GM12878 (cell line): Measurements from ENCODE around the gene ZNF79. TPM values are rescaled to one million over a fixed set of nuclear protein-coding genes. Genes with fewer than 3 reads are reported as not detected.

ENCODE experiments used
- ATAC-seq: fragments of 200-7000 bp; cut with Tn5 transposase; 3 replicates; pipeline ENCODE4 v1.9.1; 2020; ENCODE audit warnings: mild to moderate bottlenecking, moderate library complexity
- BruUV-seq: library from RNA; stranded (reverse); fragments of 400-500 nt; replicated peaks from 2 replicates; lab custom pipeline; 2021; lab: Mats Ljungman, UMichigan
- CTCF ChIA-PET: fragments of 300-600 bp; sonication (Branson Sonifier 250); formaldehyde crosslinking; extraction: SDS; loops from one replicate; lab custom pipeline; 2021; ENCODE audit warnings: inconsistent platforms; lab: Yijun Ruan, JAX
- POLR2A ChIA-PET: fragments of 350-600 bp; formaldehyde crosslinking; extraction: SDS; loops from one replicate; lab custom pipeline; 2021; ENCODE audit warnings: inconsistent platforms; lab: Charles Lee
- RAD21 ChIA-PET: fragments of 300-600 bp; sonication (Branson Sonifier 250); formaldehyde crosslinking; loops from one replicate; lab custom pipeline; 2023; ENCODE audit warnings: antibody characterized with exemption; ENCODE audit not compliant: unreplicated experiment; lab: Charles Lee
- SMC1A ChIA-PET: fragments of 300-600 bp; sonication (Branson Sonifier 250); formaldehyde crosslinking; loops from one replicate; lab custom pipeline; 2023; ENCODE audit not compliant: unreplicated experiment, uncharacterized antibody; lab: Charles Lee
- DNase-seq: peaks from one replicate; pipeline ENCODE4 v3.0.0-alpha.2; 2011; ENCODE audit warnings: low read depth, low spot score
- FAIRE-seq: peaks from 3 replicates; lab custom pipeline; 2011; peaks lifted over from hg19 to GRCh38; lab: Jason Lieb, UNC
- H2AFZ ChIP-seq: 2 replicates; pipeline ENCODE4 v1.6.0; 2011; ENCODE audit warnings: low read depth, low read length, control low read depth; ENCODE audit not compliant: control insufficient read depth
- H3K27ac ChIP-seq: 2 replicates; pipeline ENCODE4 v1.5.1; 2011; ENCODE audit warnings: control low read depth; ENCODE audit not compliant: control insufficient read depth, insufficient read depth
- H3K27me3 ChIP-seq, 2 experiments: replicated peaks in 1 of 2; 2 replicates each; pipeline versions ENCODE4 v1.6.0 to v1.6.1; 2011; ENCODE audit warnings: low read length in 1 of 2; ENCODE audit not compliant: control insufficient read depth in 2 of 2, insufficient read depth in 2 of 2
- H3K36me3 ChIP-seq, 2 experiments: 2 replicates each; pipeline ENCODE4 v1.5.1; 2011; ENCODE audit warnings: low read length in 1 of 2; ENCODE audit not compliant: control insufficient read depth in 2 of 2, insufficient read depth in 2 of 2
- H3K4me1 ChIP-seq: 2 replicates; pipeline ENCODE4 v1.6.1; 2011; ENCODE audit warnings: mild to moderate bottlenecking, low read length, moderate library complexity, mixed read lengths; ENCODE audit not compliant: control insufficient read depth, insufficient read depth
- H3K4me2 ChIP-seq: 2 replicates; pipeline ENCODE4 v1.6.0; 2011; ENCODE audit warnings: control low read depth; ENCODE audit not compliant: control insufficient read depth, insufficient read depth
- H3K4me3 ChIP-seq: fragments of 200-600 bp; sonication (generic); 2 replicates; pipeline ENCODE4 v1.5.1; 2016
- H3K79me2 ChIP-seq: 2 replicates; pipeline ENCODE4 v1.6.0; 2011; ENCODE audit warnings: low read length; ENCODE audit not compliant: control insufficient read depth, insufficient read depth
- H3K9ac ChIP-seq: 2 replicates; pipeline ENCODE4 v1.8.0; 2011; ENCODE audit warnings: low read length, control low read depth, mixed read lengths; ENCODE audit not compliant: control insufficient read depth, insufficient read depth
- H3K9me3 ChIP-seq: replicated peaks from 3 replicates; pipeline ENCODE4 v1.5.1; 2011; ENCODE audit warnings: mild to moderate bottlenecking, low read length; ENCODE audit not compliant: control insufficient read depth, insufficient read depth
- H4K20me1 ChIP-seq: 2 replicates; pipeline ENCODE4 v1.6.0; 2011; ENCODE audit not compliant: control insufficient read depth, insufficient read depth
- BACH1 ChIP-seq: fragments of 450-650 bp; IDR thresholded peaks from 2 replicates; pipeline ENCODE4 v1.6.1; 2017; ENCODE audit warnings: mild to moderate bottlenecking, borderline replicate concordance
- CTCF ChIP-seq, 3 experiments: IDR thresholded peaks in 2 of 3; conservative IDR thresholded peaks in 1 of 3; 2 replicates each; pipeline ENCODE4 v1.5.1; 2011; ENCODE audit warnings: low read depth in 3 of 3, low read length in 3 of 3, mild to moderate bottlenecking in 3 of 3, control low read depth in 2 of 3, moderate library complexity in 2 of 3, inconsistent platforms in 1 of 3, mixed read lengths in 1 of 3; ENCODE audit not compliant: control insufficient read depth in 2 of 3, insufficient read depth in 1 of 3; ENCODE audit errors: extremely low read depth in 1 of 3
- ELK1 ChIP-seq: IDR thresholded peaks from 2 replicates; pipeline ENCODE4 v1.6.1; 2012; ENCODE audit warnings: low read depth, low read length, improper control_type of control experiment
- IKZF1 ChIP-seq: fragments of 450-650 bp; conservative IDR thresholded peaks from 2 replicates; pipeline ENCODE4 v1.6.1; 2017; ENCODE audit warnings: antibody characterized with exemption, mild to moderate bottlenecking
- LARP7 ChIP-seq: fragments of 450-650 bp; IDR thresholded peaks from 2 replicates; pipeline ENCODE4 v1.6.1; 2017; ENCODE audit warnings: mild to moderate bottlenecking
- MAX ChIP-seq: IDR thresholded peaks from 2 replicates; pipeline ENCODE4 v1.6.1; 2012; ENCODE audit warnings: low read depth, low read length, improper control_type of control experiment
- MTA3 ChIP-seq: IDR thresholded peaks from 2 replicates; pipeline ENCODE4 v1.6.1; 2012; ENCODE audit warnings: low read length, inconsistent platforms, borderline replicate concordance
- NBN ChIP-seq: fragments of 450-650 bp; IDR thresholded peaks from 2 replicates; pipeline ENCODE4 v1.6.1; 2016
- NKRF ChIP-seq: fragments of 450-650 bp; conservative IDR thresholded peaks from 2 replicates; pipeline ENCODE4 v1.6.1; 2017; ENCODE audit warnings: mild to moderate bottlenecking, moderate library complexity
- NR2F1 ChIP-seq: fragments of 450-650 bp; conservative IDR thresholded peaks from 2 replicates; pipeline ENCODE4 v1.6.1; 2017; ENCODE audit warnings: mild to moderate bottlenecking
- PKNOX1 ChIP-seq: fragments of 450-650 bp; IDR thresholded peaks from 2 replicates; pipeline ENCODE4 v1.6.1; 2016; ENCODE audit warnings: mild to moderate bottlenecking
- RAD21 ChIP-seq: IDR thresholded peaks from 2 replicates; pipeline ENCODE4 v1.6.1; 2011; ENCODE audit warnings: mild to moderate bottlenecking, low read depth, low read length, moderate library complexity; ENCODE audit not compliant: insufficient read depth
- SMARCA5 ChIP-seq: fragments of 450-650 bp; IDR thresholded peaks from 2 replicates; pipeline ENCODE4 v1.6.1; 2017; ENCODE audit warnings: mild to moderate bottlenecking
- SMC3 ChIP-seq: IDR thresholded peaks from 2 replicates; pipeline ENCODE4 v1.6.1; 2011; ENCODE audit warnings: low read length, improper control_type of control experiment, borderline replicate concordance
- ZNF217 ChIP-seq: fragments of 450-650 bp; IDR thresholded peaks from 2 replicates; pipeline ENCODE4 v1.6.1; 2017; ENCODE audit warnings: antibody characterized with exemption, mild to moderate bottlenecking
- WGBS: methylation state at CpG from one replicate; pipeline ENCODE4 v1.1.6; 2016; ENCODE audit warnings: low lambda C conversion rate; ENCODE audit not compliant: insufficient replicate concordance, insufficient coverage; ENCODE audit errors: missing lambda C conversion rate; 5-methylcytosine and 5-hydroxymethylcytosine counted together
- in situ Hi-C: fragments of 300-500 bp; cut with MboI; formaldehyde crosslinking; loops from 9 replicates; pipeline ENCODE4 v1.14.3; 2018; ENCODE audit warnings: mixed read lengths
- intact Hi-C: fragments of 100-400 bp; cut with micrococcal nuclease; formaldehyde crosslinking; loops from one replicate; pipeline ENCODE4 v1.14.2; 2022; ENCODE audit not compliant: unreplicated experiment
- polyA plus RNA-seq, 11 experiments: library from polyadenylated mRNA; depleted of rRNA in 4 of 11; unstranded in 6 of 11; stranded (reverse) in 5 of 11; fragments of >200 nt; fragmentation: Nextera tagmentation in 4 of 11; fragmentation: Illumina TruSeq in 1 of 11; extraction: Ambion mirVana in 4 of 11; extraction: Trizol in 1 of 11; gene quantifications; 1 replicate in 1 of 11; 2 replicates in 10 of 11; pipeline versions ENCODE4 v1.2.1 to v1.2.3, GENCODE V29; 2011 to 2016; ENCODE audit warnings: inconsistent platforms in 2 of 11, missing spikeins in 2 of 11, low read depth in 1 of 11
- total RNA-seq, 4 experiments: library from RNA; depleted of rRNA in 3 of 4; stranded (reverse); fragments of >200 nt in 3 of 4; fragmentation: Illumina TruSeq in 1 of 4; extraction: Trizol in 1 of 4; gene quantifications; 2 replicates each; pipeline versions ENCODE4 v1.2.1 to v1.2.3, GENCODE V29; 2013 to 2021

Gene ZNF79
- total and polyA plus RNA-seq, 10 of the 15 experiments (the other 5 are each of a cell fraction or from before 2014, with no cell fraction given): 1.8 to 14.1 (median 11.7) TPM

- H3K36me3 ChIP-seq: no peaks in the 10 kb centered on the region; a peak in 2 of 4 replicates
- H3K79me2 ChIP-seq: peaks cover 9% of the 10 kb centered on the region
- H3K27ac ChIP-seq: peak overlapping the region; percentile 60
- H3K4me1 ChIP-seq: peaks cover 9% of the 10 kb centered on the region
- H3K4me3 ChIP-seq: peak overlapping the region; percentile 89
- 8% methylated on average over 32 of the region's 55 CpGs for WGBS
- ChIA-PET RAD21 (interaction anchor here (0.7 to 1.9 kb wide), 11 partner anchors 8 to 183 kb away, joined by 3 to 17 read pairs (median 4); no protein-coding TSS in a partner anchor), SMC1A (interaction anchor here (1.4 to 1.7 kb wide), 6 partner anchors 9 to 456 kb away, joined by 4 to 16 read pairs (median 6); no protein-coding TSS in a partner anchor), CTCF (interaction anchor here (0.7 to 3.6 kb wide), 13 partner anchors 10 to 178 kb away, joined by 3 to 25 read pairs (median 4); no protein-coding TSS in a partner anchor)
- TF ChIP-seq ELK1 (no peak), PKNOX1 (no peak), NBN (peak; percentile 23; the same call in 1 of the 2 replicates), ZNF217 (no peak), SMARCA5 (0 out of 2 replicates have a peak, but pooled peaks have one; percentile 30), LARP7 (peak; percentile 66), MTA3 (no peak), RAD21 (peak; percentile 69), NKRF (0 out of 2 replicates have a peak, but pooled peaks have one; percentile 13), IKZF1 (peak; percentile 27), NR2F1 (0 out of 2 replicates have a peak, but pooled peaks have one; percentile 11), SMC3 (peak; percentile 79), BACH1 (peak; percentile 27; the same call in 1 of the 2 replicates), CTCF (IDR thresholded peaks at IDR 0.05 in 2 of 3, conservative IDR thresholded peaks at IDR 0.05 in 1 of 3; ENCODE audit: control insufficient read depth in 2 of 3, extremely low read depth in 1 of 3, insufficient read depth in 1 of 3, low read depth in 3 of 3, low read length in 3 of 3) (peak; percentile 62 to 69 (median 69)), MAX (0 out of 2 replicates have a peak, but pooled peaks have one; percentile 20)
- TF ChIP-seq, all 136 proteins: peak for 11
- Histone ChIP-seq H3K9ac (peak overlapping the region; percentile 67; the same call in 1 of the 2 replicates), H3K4me2 (peak overlapping the region; percentile 93), H3K9me3 (no peaks in the 10 kb centered on the region), H4K20me1 (no peaks in the 10 kb centered on the region), H2AFZ (peak overlapping the region; percentile 73), H3K27me3 (no peaks in the 10 kb centered on the region)
- no TSS peak for BruUV-seq
- POLR2A ChIA-PET: interaction anchor here (0.6 to 1.6 kb wide), 7 partner anchors 19 to 417 kb away, joined by 3 to 18 read pairs (median 5); partner anchors contain the start of genes LRSAM1, RPL12 and ZNF79
- DNase-seq: no peak
- intact Hi-C loops: loop anchor here (2.0 to 5.0 kb wide), 3 partner anchors 85 to 455 kb away; no protein-coding TSS in a partner anchor
- ATAC-seq: peak; percentile 9
- FAIRE-seq: no peak
- in situ Hi-C loops: loop anchor here (5.0 kb wide), 1 partner anchor 180 kb away; no protein-coding TSS in a partner anchor
Observed at GRCh38 chr9:127397646-127398274, 26.4 kb upstream of the ZNF79 start.
